GM12891 (cell line): ENCODE results near the gene CTNNA2.

Experiments
- DNase-seq: peaks from one replicate; pipeline ENCODE4 v3.0.0; 2011; ENCODE audit warnings: low spot score; ENCODE audit not compliant: insufficient read length
- FAIRE-seq: peaks from 2 replicates; lab custom pipeline; 2011; peaks lifted over from hg19 to GRCh38; lab: Jason Lieb, UNC
- PAX5 ChIP-seq: IDR thresholded peaks from 2 replicates; pipeline ENCODE4 v1.6.1; 2011; ENCODE audit warnings: low read length, moderate library complexity, mild to moderate bottlenecking; ENCODE audit not compliant: insufficient read depth, severe bottlenecking
- POLR2A ChIP-seq: IDR thresholded peaks from 2 replicates; pipeline ENCODE4 v1.6.1; 2011; ENCODE audit warnings: low read depth, low read length, control low read depth
- POLR2AphosphoS5 ChIP-seq: IDR thresholded peaks from 2 replicates; pipeline ENCODE4 v1.6.1; 2011; ENCODE audit warnings: low read depth, low read length, control low read depth
- POU2F2 ChIP-seq: IDR thresholded peaks from 2 replicates; pipeline ENCODE4 v1.6.1; 2011; ENCODE audit warnings: low read depth, mild to moderate bottlenecking, control low read depth, low read length, moderate library complexity
- SPI1 ChIP-seq: IDR thresholded peaks from 2 replicates; pipeline ENCODE4 v1.6.1; 2011; ENCODE audit warnings: low read depth, low read length, control low read depth
- TAF1 ChIP-seq: IDR thresholded peaks from 2 replicates; pipeline ENCODE4 v1.6.1; 2011; ENCODE audit warnings: low read depth, low read length, control low read depth

CTNNA2 gene

GRCh38 chr2:80312282-80312839, 799.5 kb downstream of the CTNNA2 start:
- TF ChIP-seq SPI1 (no peak), PAX5 (no peak)
- DNase-seq, result no peak
- no peak for FAIRE-seq

GRCh38 chr2:80322311-80322920, 809.6 kb downstream of the CTNNA2 start:
- FAIRE-seq (no peak), DNase-seq (no peak)
- TF ChIP-seq SPI1, result no peak
- TF ChIP-seq POLR2AphosphoS5, result no peak
- no peak for TF ChIP-seq POLR2A
- no peak for TF ChIP-seq PAX5
- TF ChIP-seq POU2F2, result no peak
- no peak for TF ChIP-seq TAF1

GRCh38 chr2:80322958-80323357, 810.1 kb downstream of the CTNNA2 start:
- no peak for TF ChIP-seq TAF1
- no peak for TF ChIP-seq POLR2A
- no peak for TF ChIP-seq POU2F2
- TF ChIP-seq PAX5, result no peak
- no peak for TF ChIP-seq SPI1
- TF ChIP-seq POLR2AphosphoS5, result no peak
- DNase-seq, result no peak
- FAIRE-seq, result no peak

- no peak for DNase-seq
- no peak for FAIRE-seq
- TF ChIP-seq PAX5 (no peak), POLR2AphosphoS5 (no peak), TAF1 (no peak), POU2F2 (no peak), SPI1 (no peak)
Measured at GRCh38 chr2:80323610-80324009, 810.8 kb downstream of the CTNNA2 start.

GRCh38 chr2:80324525-80324924, 811.7 kb downstream of the CTNNA2 start:
- no peak for TF ChIP-seq POLR2A
- no peak for FAIRE-seq
- DNase-seq, result no peak

- FAIRE-seq, result peak; percentile 41
- no peak for DNase-seq
- TF ChIP-seq POU2F2 (no peak), TAF1 (no peak), PAX5 (no peak), SPI1 (no peak), POLR2A (no peak), POLR2AphosphoS5 (no peak)
Measured at GRCh38 chr2:80326214-80326613, 813.4 kb downstream of the CTNNA2 start.

GRCh38 chr2:80326861-80327260, 814.0 kb downstream of the CTNNA2 start:
- no peak for FAIRE-seq
- DNase-seq, result no peak
- TF ChIP-seq POLR2A (no peak), POLR2AphosphoS5 (no peak), PAX5 (no peak), SPI1 (no peak), TAF1 (no peak), POU2F2 (no peak)

GRCh38 chr2:80328159-80328571, 815.3 kb downstream of the CTNNA2 start:
- DNase-seq (no peak), FAIRE-seq (no peak)
- TF ChIP-seq POU2F2 (no peak), POLR2AphosphoS5 (no peak), SPI1 (no peak; the same call in 1 of the 2 replicates), TAF1 (no peak), POLR2A (no peak), PAX5 (no peak)

GRCh38 chr2:80329491-80329890, 816.6 kb downstream of the CTNNA2 start:
- TF ChIP-seq PAX5, result no peak
- TF ChIP-seq POLR2AphosphoS5, result no peak
- no peak for TF ChIP-seq TAF1
- TF ChIP-seq POU2F2, result no peak
- no peak for TF ChIP-seq SPI1
- TF ChIP-seq POLR2A, result no peak
- FAIRE-seq (no peak), DNase-seq (no peak)
